ENCODE data around the gene UBL7.

The UBL7 gene

GRCh38 chr15:74470631-74471395 lies 9.9 kb upstream of the UBL7 start:
- Histone ChIP-seq H4K20me1 (ENCODE audit: insufficient read depth, low read length) (no peaks in the 10 kb centered on the region), H3K4me2 (ENCODE audit: low read depth, low read length) (no peak overlapping the region)

GRCh38 chr15:74468341-74469032 lies 7.5 kb upstream of the UBL7 start:
- Histone ChIP-seq H3F3A (ENCODE audit: insufficient read depth, low read length) (no peaks in the 10 kb centered on the region), H3K27ac (ENCODE audit: low read length) (no peak overlapping the region), H3K9ac (ENCODE audit: low read length) (no peak overlapping the region), H3K9me3 (replicated peaks; ENCODE audit: insufficient read depth, low read length) (no peaks in the 10 kb centered on the region), H3K4me1 (ENCODE audit: low read length) (no peaks in the 10 kb centered on the region), H4K20me1 (ENCODE audit: insufficient read depth, low read length) (no peaks in the 10 kb centered on the region), H3K36me3 (replicated peaks; ENCODE audit: insufficient read depth, low read length) (no peaks in the 10 kb centered on the region), H3K79me2 (ENCODE audit: low read length) (0 out of 2 replicates have a peak, but pooled peaks cover under 1% of the 10 kb centered on the region), H2AFZ (ENCODE audit: low read length) (no peak overlapping the region), H3K9me2 (replicated peaks; ENCODE audit: insufficient read depth, low read length) (no peaks in the 10 kb centered on the region), H3K4me3 (ENCODE audit: low read length) (no peak overlapping the region), H3K4me2 (ENCODE audit: low read depth, low read length) (no peak overlapping the region), H3K27me3 (replicated peaks; ENCODE audit: insufficient read depth, low read length) (no peaks in the 10 kb centered on the region)
- DNase-seq: no peak
- TF ChIP-seq EZH2phosphoT487 (IDR thresholded peaks at IDR 0.05; ENCODE audit: low read length) (no peak), CTCF (IDR thresholded peaks at IDR 0.05; ENCODE audit: low read length) (no peak), EZH2 (optimal IDR thresholded peaks at IDR 0.05; ENCODE audit: low read depth, low read length) (no peak)

More at GRCh38 chr15:74470631-74471395, 9.9 kb upstream of the UBL7 start:
- DNase-seq: no peak
- Histone ChIP-seq H3K9me3 (replicated peaks; ENCODE audit: insufficient read depth, low read length) (no peaks in the 10 kb centered on the region), H3K4me1 (ENCODE audit: low read length) (no peaks in the 10 kb centered on the region), H2AFZ (ENCODE audit: low read length) (no peak overlapping the region), H3K9ac (ENCODE audit: low read length) (no peak overlapping the region), H3K36me3 (replicated peaks; ENCODE audit: insufficient read depth, low read length) (no peaks in the 10 kb centered on the region), H3K27me3 (replicated peaks; ENCODE audit: insufficient read depth, low read length) (no peaks in the 10 kb centered on the region), H3F3A (ENCODE audit: insufficient read depth, low read length) (no peaks in the 10 kb centered on the region), H3K27ac (ENCODE audit: low read length) (no peak overlapping the region), H3K9me2 (replicated peaks; ENCODE audit: insufficient read depth, low read length) (no peaks in the 10 kb centered on the region), H3K4me3 (ENCODE audit: low read length) (no peak overlapping the region), H3K79me2 (ENCODE audit: low read length) (no peaks in the 10 kb centered on the region)
- TF ChIP-seq CTCF (IDR thresholded peaks at IDR 0.05; ENCODE audit: low read length): no peak
- no peak for TF ChIP-seq EZH2 (optimal IDR thresholded peaks at IDR 0.05; ENCODE audit: low read depth, low read length)
- TF ChIP-seq EZH2phosphoT487 (IDR thresholded peaks at IDR 0.05; ENCODE audit: low read length): no peak

GRCh38 chr15:74466570-74466969 lies 5.6 kb upstream of the UBL7 start:
- no peaks in the 10 kb centered on the region for H4K20me1 ChIP-seq (ENCODE audit: insufficient read depth, low read length)
- no peaks in the 10 kb centered on the region for H3K27me3 ChIP-seq (replicated peaks; ENCODE audit: insufficient read depth, low read length)
- no peak overlapping the region for H3K9ac ChIP-seq (ENCODE audit: low read length)
- no peaks in the 10 kb centered on the region for H3K9me3 ChIP-seq (replicated peaks; ENCODE audit: insufficient read depth, low read length)
- no peak overlapping the region for H3K27ac ChIP-seq (ENCODE audit: low read length)
- no peaks in the 10 kb centered on the region for H3K36me3 ChIP-seq (replicated peaks; ENCODE audit: insufficient read depth, low read length)
- H3K79me2 ChIP-seq (ENCODE audit: low read length): peaks cover 17% of the 10 kb centered on the region
- no peak overlapping the region for H2AFZ ChIP-seq (ENCODE audit: low read length)
- DNase-seq: no peak
- no peaks in the 10 kb centered on the region for H3K9me2 ChIP-seq (replicated peaks; ENCODE audit: insufficient read depth, low read length)
- H3F3A ChIP-seq (ENCODE audit: insufficient read depth, low read length): 0 out of 2 replicates have a peak, but pooled peaks cover 1% of the 10 kb centered on the region
- no peak overlapping the region for H3K4me3 ChIP-seq (ENCODE audit: low read length)
- no peak for TF ChIP-seq EZH2 (optimal IDR thresholded peaks at IDR 0.05; ENCODE audit: low read depth, low read length)
- TF ChIP-seq CTCF (IDR thresholded peaks at IDR 0.05; ENCODE audit: low read length): no peak
- H3K4me2 ChIP-seq (ENCODE audit: low read depth, low read length): no peak overlapping the region
- H3K4me1 ChIP-seq (ENCODE audit: low read length): peaks cover 4% of the 10 kb centered on the region; the same call in 1 of the 2 replicates

All from MM.1S (cell line).